Left kidney (tissue), 2 donors: ENCODE data around the gene PPIP5K1. TPM values are rescaled to one million over a fixed set of nuclear protein-coding genes. Genes with fewer than 3 reads are reported as not detected.

Experiments
- DNase-seq: peaks from one replicate; pipeline ENCODE4 v3.0.0-alpha.2; 2013
- polyA plus RNA-seq: library from polyadenylated mRNA; unstranded; fragments of 120-200 nt; gene quantifications from one replicate; pipeline ENCODE4 v1.2.1, GENCODE V29; 2013; ENCODE audit not compliant: insufficient read length

The PPIP5K1 gene
- polyA plus RNA-seq, 1 donor, result 37.2 TPM

- DNase-seq, result no peak
These were observed 101.2 kb downstream of the PPIP5K1 start for GRCh38 chr15:43488790-43489189.

DNA sequence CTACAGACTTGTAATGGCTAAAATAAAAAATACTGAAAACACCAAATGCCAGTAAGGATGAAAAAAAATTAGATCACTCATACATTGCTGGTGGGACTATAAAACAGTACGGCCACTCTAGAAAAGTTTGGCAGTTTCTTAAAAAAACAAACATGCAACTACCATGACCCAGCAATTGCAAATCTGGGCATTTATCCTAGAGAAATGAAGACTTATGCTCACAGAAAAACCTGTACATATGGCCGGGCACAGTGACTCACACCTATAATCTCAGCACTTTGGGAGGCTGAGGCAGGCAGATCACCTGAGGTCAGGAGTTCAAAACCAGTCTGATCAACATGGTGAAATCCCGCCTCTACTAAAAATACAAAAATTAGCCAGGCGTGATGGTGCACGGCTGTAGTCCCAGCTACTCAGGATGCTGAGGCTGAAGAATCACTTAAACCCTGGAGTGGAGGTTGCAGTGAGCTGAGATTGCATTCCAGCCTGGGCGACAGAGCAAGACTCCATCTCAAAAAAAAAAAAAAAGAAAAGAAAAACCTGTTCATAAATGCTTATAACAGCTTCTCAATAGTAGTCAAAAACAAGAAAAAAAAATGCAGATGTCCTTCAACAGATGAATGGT is 102.6 kb downstream of the PPIP5K1 start:
- no peak for DNase-seq

- no peak for DNase-seq
These were observed 105.6 kb downstream of the PPIP5K1 start for GRCh38 chr15:43484455-43484854.

Other genes starting within 250 kb of the PPIP5K1 start
- gene ZSCAN29, start 219.2 kb downstream of the PPIP5K1 start, polyA plus RNA-seq, result 36.0 TPM
- gene TUBGCP4, start 219.1 kb downstream of the PPIP5K1 start, polyA plus RNA-seq, result 29.7 TPM
- 110 TPM for gene TP53BP1, start 97.1 kb downstream of the PPIP5K1 start, polyA plus RNA-seq
- gene MAP1A, start 72.6 kb downstream of the PPIP5K1 start, polyA plus RNA-seq, result 9.3 TPM
- 3.4 TPM for gene CKMT1B, start 3.8 kb upstream of the PPIP5K1 start, polyA plus RNA-seq
- gene STRC, start 28.6 kb upstream of the PPIP5K1 start, polyA plus RNA-seq, result 1.8 TPM
- gene CATSPER2, start 58.6 kb upstream of the PPIP5K1 start, polyA plus RNA-seq, result 11.9 TPM
- gene CKMT1A, start 103.7 kb upstream of the PPIP5K1 start, polyA plus RNA-seq, result 2.5 TPM
- 569 TPM for gene PDIA3, start 156.2 kb upstream of the PPIP5K1 start, polyA plus RNA-seq
- 4.6 TPM for gene ELL3, start 186.8 kb upstream of the PPIP5K1 start, polyA plus RNA-seq
- gene SERF2, start 202.1 kb upstream of the PPIP5K1 start, polyA plus RNA-seq, result 529 TPM
- not detected for gene SERINC4, start 210.0 kb upstream of the PPIP5K1 start, polyA plus RNA-seq
- 21.6 TPM for gene HYPK, start 210.4 kb upstream of the PPIP5K1 start, polyA plus RNA-seq
- gene MFAP1, start 234.5 kb upstream of the PPIP5K1 start, polyA plus RNA-seq, result 65.8 TPM
- gene WDR76, start 236.8 kb upstream of the PPIP5K1 start, polyA plus RNA-seq, result 20.4 TPM